WI38 (cell line): ENCODE measurements around the gene POLR1C.

Experiments used
- H3K4me3 ChIP-seq: 2 replicates; pipeline ENCODE4 v1.5.1; 2011; ENCODE audit warnings: low read depth, mild to moderate bottlenecking, control low read depth, low read length
- TF ChIP-seq, protein P1 (sequence below): IDR thresholded peaks from 2 replicates; pipeline ENCODE4 v1.5.1; 2012; ENCODE audit warnings: low read depth, mild to moderate bottlenecking, control low read depth, low read length

POLR1C gene

DNA sequence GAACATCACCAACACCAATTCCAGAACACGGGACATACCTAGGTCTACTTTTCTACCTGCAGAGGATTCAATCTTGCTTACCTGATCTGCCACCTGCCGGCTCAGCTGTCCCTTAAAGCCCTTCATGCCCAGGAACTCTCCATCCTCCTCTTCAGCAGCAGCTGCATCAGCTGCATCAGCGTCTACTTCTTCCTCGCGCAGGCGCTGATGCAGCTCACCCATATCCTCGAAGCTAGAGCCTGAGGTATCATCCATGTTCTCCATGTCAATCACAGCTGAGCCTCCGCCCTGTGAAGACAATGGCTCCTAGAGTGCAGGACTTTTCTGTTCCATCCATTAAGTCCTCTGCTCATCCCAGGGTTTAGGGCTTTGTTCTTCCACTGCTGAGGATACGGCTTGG, 1.1 kb upstream of the POLR1C start:
- peak overlapping the region; percentile 99 for H3K4me3 ChIP-seq
- TF ChIP-seq, protein P1, sequence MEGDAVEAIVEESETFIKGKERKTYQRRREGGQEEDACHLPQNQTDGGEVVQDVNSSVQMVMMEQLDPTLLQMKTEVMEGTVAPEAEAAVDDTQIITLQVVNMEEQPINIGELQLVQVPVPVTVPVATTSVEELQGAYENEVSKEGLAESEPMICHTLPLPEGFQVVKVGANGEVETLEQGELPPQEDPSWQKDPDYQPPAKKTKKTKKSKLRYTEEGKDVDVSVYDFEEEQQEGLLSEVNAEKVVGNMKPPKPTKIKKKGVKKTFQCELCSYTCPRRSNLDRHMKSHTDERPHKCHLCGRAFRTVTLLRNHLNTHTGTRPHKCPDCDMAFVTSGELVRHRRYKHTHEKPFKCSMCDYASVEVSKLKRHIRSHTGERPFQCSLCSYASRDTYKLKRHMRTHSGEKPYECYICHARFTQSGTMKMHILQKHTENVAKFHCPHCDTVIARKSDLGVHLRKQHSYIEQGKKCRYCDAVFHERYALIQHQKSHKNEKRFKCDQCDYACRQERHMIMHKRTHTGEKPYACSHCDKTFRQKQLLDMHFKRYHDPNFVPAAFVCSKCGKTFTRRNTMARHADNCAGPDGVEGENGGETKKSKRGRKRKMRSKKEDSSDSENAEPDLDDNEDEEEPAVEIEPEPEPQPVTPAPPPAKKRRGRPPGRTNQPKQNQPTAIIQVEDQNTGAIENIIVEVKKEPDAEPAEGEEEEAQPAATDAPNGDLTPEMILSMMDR: no peak

DNA sequence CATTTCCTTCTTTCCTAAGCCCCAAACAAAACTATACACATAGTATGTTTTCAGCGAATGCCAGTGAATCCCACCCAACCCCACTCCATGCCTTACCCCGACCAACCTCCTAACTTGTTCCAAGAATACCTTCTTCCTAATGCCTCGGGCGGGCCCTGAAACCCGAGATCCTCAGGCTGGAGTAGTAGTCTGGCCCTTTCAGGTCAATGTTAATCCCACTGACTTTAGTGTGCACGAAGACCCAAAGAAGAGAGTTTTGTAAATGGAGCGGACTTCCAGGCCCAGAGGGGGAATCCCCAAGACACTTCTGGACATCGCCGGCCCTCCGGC, 557 bp upstream of the POLR1C start:
- peak overlapping the region; percentile 99 for H3K4me3 ChIP-seq
- TF ChIP-seq, protein P1: no peak

DNA sequence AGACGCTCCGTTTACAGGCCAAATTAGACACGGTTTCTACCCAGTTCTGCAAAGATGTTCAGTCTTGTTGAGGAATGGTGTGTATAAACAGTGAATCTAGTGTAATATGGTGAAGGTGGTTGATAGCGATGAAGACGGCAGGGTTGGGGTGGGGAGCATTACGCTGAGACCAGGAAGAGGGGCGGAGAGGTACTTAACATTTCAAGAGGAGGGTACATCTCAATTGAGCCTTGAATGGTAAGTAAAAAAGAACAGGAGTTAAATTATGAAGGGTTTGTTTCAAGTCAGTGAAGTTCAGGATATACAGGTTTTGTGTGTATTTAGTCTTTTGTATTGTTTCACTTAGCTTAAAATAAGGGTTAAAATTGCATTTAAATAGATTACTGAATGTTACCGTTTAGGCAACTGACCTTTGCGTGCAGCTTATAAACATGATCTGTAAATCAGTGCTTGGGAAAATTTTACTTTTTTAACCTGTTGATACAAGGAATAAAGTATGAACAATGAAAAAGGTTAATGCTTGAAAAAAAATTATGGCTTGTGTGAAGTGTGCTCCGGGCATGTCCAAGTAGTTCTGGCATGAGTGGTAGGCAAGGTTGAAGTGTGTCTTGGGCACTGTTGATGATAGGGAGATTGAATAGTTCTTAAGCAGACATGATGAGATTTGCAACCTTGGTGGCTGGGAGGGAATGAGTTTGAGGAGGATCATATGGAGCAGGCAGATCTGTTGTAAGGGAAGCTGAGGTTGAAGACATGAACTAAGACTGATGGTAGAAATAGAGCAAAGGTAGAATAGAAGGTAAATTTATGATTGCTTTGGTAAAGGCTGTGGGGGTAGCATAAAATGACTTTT, 842 bp downstream of the POLR1C start:
- peak overlapping the region; percentile 99 for H3K4me3 ChIP-seq
- TF ChIP-seq, protein P1: no peak

DNA sequence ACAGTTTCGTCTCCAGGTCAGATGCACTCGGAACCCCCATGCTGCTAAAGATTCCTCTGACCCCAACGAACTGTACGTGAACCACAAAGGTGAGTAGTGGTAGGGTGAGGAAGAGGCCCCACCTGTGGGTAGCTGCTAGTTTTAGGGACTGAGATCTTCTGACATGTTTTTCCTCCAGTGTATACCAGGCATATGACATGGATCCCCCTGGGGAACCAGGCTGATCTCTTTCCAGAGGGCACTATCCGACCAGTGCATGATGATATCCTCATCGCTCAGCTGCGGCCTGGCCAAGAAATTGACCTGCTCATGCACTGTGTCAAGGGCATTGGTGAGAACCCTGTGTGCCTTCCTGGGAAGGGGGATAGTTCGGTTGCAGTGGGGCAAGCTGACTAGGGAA, 3.2 kb downstream of the POLR1C start:
- no peak overlapping the region for H3K4me3 ChIP-seq
- TF ChIP-seq, protein P1: no peak

DNA sequence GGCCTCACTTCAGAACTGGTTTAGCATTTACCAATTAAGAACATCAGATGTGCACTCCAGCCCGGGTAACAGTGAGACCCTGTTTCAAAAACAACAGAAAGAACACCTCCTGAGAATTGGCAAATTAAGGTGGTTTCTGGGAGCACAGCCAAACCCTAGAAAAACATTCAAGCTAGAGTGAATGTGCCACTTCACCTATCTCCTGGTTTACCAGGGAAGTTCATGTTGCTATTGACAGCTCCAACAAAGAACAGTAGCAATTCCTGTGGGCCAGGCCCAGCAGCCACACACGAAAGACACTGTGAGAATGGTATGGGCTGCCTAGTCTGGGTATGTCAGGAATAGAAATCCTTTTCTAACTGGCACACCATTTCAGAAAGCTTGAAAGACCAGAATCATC, 4.9 kb downstream of the POLR1C start:
- TF ChIP-seq, protein P1: no peak
- H3K4me3 ChIP-seq: no peak overlapping the region

DNA sequence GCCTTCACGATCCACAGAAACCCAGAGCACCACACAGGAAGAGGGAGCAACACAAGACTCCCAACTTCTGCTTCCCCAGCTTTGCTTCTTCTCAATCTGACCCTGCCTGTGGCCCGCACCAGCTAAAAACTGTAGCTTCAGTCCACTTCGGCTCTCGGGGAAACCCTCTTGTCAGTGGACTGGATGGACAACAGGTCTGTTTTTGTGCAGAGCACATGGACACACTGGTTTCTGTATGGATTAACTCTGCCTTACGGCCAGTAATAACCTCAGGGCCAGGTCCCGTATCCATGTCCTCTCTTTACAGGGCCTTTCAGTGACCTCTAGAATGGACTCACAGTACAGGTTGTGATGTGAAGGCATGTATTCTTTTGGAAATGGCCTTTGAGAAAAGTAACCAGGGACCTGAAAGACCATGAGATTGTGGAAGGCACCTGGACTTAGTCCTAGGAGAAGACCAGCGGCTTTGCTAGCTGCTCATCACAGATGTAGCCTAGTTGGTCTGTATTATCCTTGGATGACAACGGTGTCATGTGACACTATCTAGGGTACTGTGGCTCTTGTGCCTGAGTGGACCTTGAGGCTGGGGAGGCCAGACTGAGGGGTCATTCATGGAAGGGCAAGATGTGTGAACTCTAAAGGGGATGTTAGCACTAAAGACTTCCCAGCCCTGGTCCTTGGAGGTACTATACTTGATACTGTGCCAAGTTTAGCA, 5.8 kb downstream of the POLR1C start:
- TF ChIP-seq, protein P1: no peak
- no peak overlapping the region for H3K4me3 ChIP-seq

DNA sequence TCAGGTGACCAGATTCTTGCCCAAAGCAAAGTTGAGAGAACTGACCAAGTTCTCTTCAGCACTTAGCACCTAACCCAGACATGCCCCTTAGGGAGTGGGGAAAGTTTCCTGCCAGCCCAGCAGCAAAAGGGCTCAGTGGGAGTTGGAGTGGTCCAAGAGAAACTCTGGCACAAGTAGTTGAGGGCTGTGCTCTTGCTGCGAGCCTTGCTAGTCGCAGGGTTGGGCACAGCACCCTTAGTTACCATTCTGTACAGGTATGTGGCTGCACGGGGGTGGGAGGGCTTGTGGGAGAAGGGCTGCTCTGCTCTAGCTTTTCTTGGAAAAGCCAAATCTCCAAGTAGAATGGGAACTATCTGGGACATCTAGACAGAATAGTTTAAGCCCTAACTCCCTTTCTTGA, 6.4 kb downstream of the POLR1C start:
- TF ChIP-seq, protein P1: no peak
- no peak overlapping the region for H3K4me3 ChIP-seq
